Spleen (tissue), 7 donors: Measurements from ENCODE around the gene TRMT44.

Source experiments
- CTCF ChIP-seq, 11 experiments: fragments of 200-600 bp in 7 of 11; fragments of 450-650 bp in 4 of 11; sonication (generic) in 4 of 11; IDR thresholded peaks in 8 of 11; conservative IDR thresholded peaks in 3 of 11; 1 replicate in 7 of 11; 2 replicates in 4 of 11; pipeline versions ENCODE4 v1.4.0 to v1.8.0; 2016 to 2021; ENCODE audit warnings: antibody characterized with exemption in 11 of 11, inconsistent platforms in 4 of 11, mild to moderate bottlenecking in 1 of 11
- POLR2A ChIP-seq, 3 donors: fragments of 450-650 bp; IDR thresholded peaks; one replicate each; pipeline ENCODE4 v1.5.1; 2017; ENCODE audit warnings: antibody characterized with exemption in 3 of 3, mild to moderate bottlenecking in 1 of 3
- POLR2AphosphoS5 ChIP-seq, 3 donors: sonication (generic); formaldehyde crosslinking; IDR thresholded peaks; one replicate each; pipeline ENCODE4 v1.5.1; 2017; ENCODE audit warnings: antibody characterized with exemption in 3 of 3
- donor health status: DM: no; HTN: no; CAD: no; lungs with moderate emphysema.
- donor health status: DM: no; HTN: no; CAD: no.
- donor health status: DM: no; HTN: no; CAD: no.

- TF ChIP-seq CTCF (IDR thresholded peaks at IDR 0.05 in 8 of 11, conservative IDR thresholded peaks at IDR 0.05 in 3 of 11) = no peak
- TF ChIP-seq POLR2AphosphoS5 (IDR thresholded peaks at IDR 0.05) = no peak
- no peak for TF ChIP-seq POLR2A (IDR thresholded peaks at IDR 0.05)
Observed at GRCh38 chr4:8417071-8417614, 23.4 kb upstream of the TRMT44 start.
